HEK293 (cell line): Measurements from ENCODE around the gene KCTD6.

Experiments
- SP7 ChIP-seq: fragments of 450-650 bp; formaldehyde crosslinking; IDR thresholded peaks from 2 replicates; pipeline ENCODE4 v1.5.1; 2016; ENCODE audit warnings: missing biosample characterization, missing genetic modification characterization
- TCF7L2 ChIP-seq: IDR thresholded peaks from 2 replicates; pipeline ENCODE4 v1.6.1; 2011; ENCODE audit warnings: low read depth, mild to moderate bottlenecking, inconsistent platforms, low read length, moderate library complexity, borderline replicate concordance
- TF ChIP-seq, protein P1 (sequence below): sonication (generic); formaldehyde crosslinking; IDR thresholded peaks from 2 replicates; pipeline ENCODE4 v1.8.1; 2022; ENCODE audit warnings: mild to moderate bottlenecking, moderate library complexity, missing genetic modification reagents
- TF ChIP-seq, protein P2 (sequence below): fragments of 450-650 bp; formaldehyde crosslinking; IDR thresholded peaks from 2 replicates; pipeline ENCODE4 v1.5.1; 2016; ENCODE audit warnings: missing biosample characterization, missing genetic modification characterization
- TF ChIP-seq, protein P3 (sequence below): fragments of 450-650 bp; formaldehyde crosslinking; IDR thresholded peaks from 2 replicates; pipeline ENCODE4 v1.5.1; 2016; ENCODE audit warnings: missing biosample characterization, missing genetic modification characterization

DNA sequence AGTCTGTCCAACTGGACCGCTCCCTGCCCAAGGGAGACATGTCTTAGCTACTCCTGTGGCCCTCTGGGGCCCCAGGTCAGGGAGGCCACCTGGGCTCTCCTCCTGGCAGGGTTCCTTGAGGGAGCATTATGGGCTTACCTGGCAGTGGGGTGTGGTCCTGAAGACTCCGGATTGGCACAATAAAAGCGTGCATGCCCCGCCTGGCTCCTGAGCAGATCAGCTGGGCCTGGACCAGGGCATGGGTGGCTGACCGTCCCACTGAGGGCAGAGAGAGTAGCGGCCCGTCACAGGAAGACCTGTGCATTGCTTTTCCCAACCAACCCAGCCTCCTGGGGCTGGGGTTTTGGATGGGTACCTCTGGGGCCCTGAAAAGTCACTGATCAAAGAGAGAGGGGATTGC, 39.7 kb downstream of the KCTD6 start:
- TF ChIP-seq TCF7L2 (no peak), SP7 (tag by site-specific recombination) (no peak)
- TF ChIP-seq, protein P1, sequence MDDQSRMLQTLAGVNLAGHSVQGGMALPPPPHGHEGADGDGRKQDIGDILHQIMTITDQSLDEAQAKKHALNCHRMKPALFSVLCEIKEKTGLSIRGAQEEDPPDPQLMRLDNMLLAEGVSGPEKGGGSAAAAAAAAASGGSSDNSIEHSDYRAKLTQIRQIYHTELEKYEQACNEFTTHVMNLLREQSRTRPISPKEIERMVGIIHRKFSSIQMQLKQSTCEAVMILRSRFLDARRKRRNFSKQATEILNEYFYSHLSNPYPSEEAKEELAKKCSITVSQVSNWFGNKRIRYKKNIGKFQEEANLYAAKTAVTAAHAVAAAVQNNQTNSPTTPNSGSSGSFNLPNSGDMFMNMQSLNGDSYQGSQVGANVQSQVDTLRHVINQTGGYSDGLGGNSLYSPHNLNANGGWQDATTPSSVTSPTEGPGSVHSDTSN (CRISPR knock-in tag): no peak
- TF ChIP-seq, protein P2, sequence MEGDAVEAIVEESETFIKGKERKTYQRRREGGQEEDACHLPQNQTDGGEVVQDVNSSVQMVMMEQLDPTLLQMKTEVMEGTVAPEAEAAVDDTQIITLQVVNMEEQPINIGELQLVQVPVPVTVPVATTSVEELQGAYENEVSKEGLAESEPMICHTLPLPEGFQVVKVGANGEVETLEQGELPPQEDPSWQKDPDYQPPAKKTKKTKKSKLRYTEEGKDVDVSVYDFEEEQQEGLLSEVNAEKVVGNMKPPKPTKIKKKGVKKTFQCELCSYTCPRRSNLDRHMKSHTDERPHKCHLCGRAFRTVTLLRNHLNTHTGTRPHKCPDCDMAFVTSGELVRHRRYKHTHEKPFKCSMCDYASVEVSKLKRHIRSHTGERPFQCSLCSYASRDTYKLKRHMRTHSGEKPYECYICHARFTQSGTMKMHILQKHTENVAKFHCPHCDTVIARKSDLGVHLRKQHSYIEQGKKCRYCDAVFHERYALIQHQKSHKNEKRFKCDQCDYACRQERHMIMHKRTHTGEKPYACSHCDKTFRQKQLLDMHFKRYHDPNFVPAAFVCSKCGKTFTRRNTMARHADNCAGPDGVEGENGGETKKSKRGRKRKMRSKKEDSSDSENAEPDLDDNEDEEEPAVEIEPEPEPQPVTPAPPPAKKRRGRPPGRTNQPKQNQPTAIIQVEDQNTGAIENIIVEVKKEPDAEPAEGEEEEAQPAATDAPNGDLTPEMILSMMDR (tag by site-specific recombination): no peak
- TF ChIP-seq, protein P3, sequence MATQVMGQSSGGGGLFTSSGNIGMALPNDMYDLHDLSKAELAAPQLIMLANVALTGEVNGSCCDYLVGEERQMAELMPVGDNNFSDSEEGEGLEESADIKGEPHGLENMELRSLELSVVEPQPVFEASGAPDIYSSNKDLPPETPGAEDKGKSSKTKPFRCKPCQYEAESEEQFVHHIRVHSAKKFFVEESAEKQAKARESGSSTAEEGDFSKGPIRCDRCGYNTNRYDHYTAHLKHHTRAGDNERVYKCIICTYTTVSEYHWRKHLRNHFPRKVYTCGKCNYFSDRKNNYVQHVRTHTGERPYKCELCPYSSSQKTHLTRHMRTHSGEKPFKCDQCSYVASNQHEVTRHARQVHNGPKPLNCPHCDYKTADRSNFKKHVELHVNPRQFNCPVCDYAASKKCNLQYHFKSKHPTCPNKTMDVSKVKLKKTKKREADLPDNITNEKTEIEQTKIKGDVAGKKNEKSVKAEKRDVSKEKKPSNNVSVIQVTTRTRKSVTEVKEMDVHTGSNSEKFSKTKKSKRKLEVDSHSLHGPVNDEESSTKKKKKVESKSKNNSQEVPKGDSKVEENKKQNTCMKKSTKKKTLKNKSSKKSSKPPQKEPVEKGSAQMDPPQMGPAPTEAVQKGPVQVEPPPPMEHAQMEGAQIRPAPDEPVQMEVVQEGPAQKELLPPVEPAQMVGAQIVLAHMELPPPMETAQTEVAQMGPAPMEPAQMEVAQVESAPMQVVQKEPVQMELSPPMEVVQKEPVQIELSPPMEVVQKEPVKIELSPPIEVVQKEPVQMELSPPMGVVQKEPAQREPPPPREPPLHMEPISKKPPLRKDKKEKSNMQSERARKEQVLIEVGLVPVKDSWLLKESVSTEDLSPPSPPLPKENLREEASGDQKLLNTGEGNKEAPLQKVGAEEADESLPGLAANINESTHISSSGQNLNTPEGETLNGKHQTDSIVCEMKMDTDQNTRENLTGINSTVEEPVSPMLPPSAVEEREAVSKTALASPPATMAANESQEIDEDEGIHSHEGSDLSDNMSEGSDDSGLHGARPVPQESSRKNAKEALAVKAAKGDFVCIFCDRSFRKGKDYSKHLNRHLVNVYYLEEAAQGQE (tag by site-specific recombination): no peak
